Heart right ventricle (tissue), 16 donors: ENCODE data around the gene CT45A9. TPM values are rescaled to one million over a fixed set of nuclear protein-coding genes. Genes with fewer than 3 reads are reported as not detected.
"Not testable (repeated sequence)": the region's sequence is repeated elsewhere in the genome, so short reads cannot be mapped to it uniquely, and the experiment has no call there.

Experiments used
- ATAC-seq, 8 donors: fragments of 200-7000 bp; cut with Tn5 transposase; one replicate each; pipeline ENCODE4 v1.9.1; 2020; ENCODE audit warnings: mild to moderate bottlenecking in 8 of 8, moderate library complexity in 8 of 8, moderate number of reproducible peaks in 1 of 8
- DNase-seq, 2 donors: peaks; one replicate each; pipeline ENCODE4 v3.0.0-alpha.2; 2020
- H3K27ac ChIP-seq, 10 donors: fragments of 200-600 bp; sonication (generic) in 2 of 10; one replicate each; pipeline versions ENCODE4 v1.5.0 to v1.8.0; 2020 to 2022; ENCODE audit warnings: mild to moderate bottlenecking in 3 of 10
- H3K27me3 ChIP-seq, 7 donors: fragments of 200-600 bp; one replicate each; pipeline ENCODE4 v1.8.0; 2021 to 2022; ENCODE audit warnings: mild to moderate bottlenecking in 2 of 7
- H3K36me3 ChIP-seq, 9 donors: fragments of 200-600 bp; sonication (generic) in 1 of 9; one replicate each; pipeline versions ENCODE4 v1.5.0 to v1.8.0; 2020 to 2022; ENCODE audit warnings: mild to moderate bottlenecking in 2 of 9
- H3K4me1 ChIP-seq, 9 donors: fragments of 200-600 bp; sonication (generic) in 1 of 9; one replicate each; pipeline versions ENCODE4 v1.5.0 to v1.8.0; 2020 to 2022; ENCODE audit warnings: mild to moderate bottlenecking in 4 of 9
- H3K4me3 ChIP-seq, 10 donors: fragments of 200-600 bp; sonication (generic) in 2 of 10; one replicate each; pipeline versions ENCODE4 v1.5.0 to v1.8.0; 2020 to 2022; ENCODE audit warnings: mild to moderate bottlenecking in 7 of 10, moderate library complexity in 2 of 10
- H3K9me3 ChIP-seq, 11 donors: fragments of 200-600 bp in 10 of 11; sonication (generic) in 2 of 11; one replicate each; pipeline versions ENCODE4 v1.5.0 to v1.8.0; 2013 to 2022; ENCODE audit warnings: mild to moderate bottlenecking in 2 of 11, control low read depth in 1 of 11, moderate library complexity in 1 of 11
- CTCF ChIP-seq, 9 donors: fragments of 200-600 bp; sonication (generic) in 2 of 9; IDR thresholded peaks; one replicate each; pipeline versions ENCODE4 v1.5.0 to v1.8.0; 2021 to 2022; ENCODE audit warnings: antibody characterized with exemption in 9 of 9, mild to moderate bottlenecking in 5 of 9, moderate library complexity in 1 of 9
- WGBS, 2 donors: extraction: QIAGEN DNeasy Blood & Tissue Kit; methylation state at CpG; one replicate each; pipeline ENCODE4 v1.1.7; 2013; ENCODE audit warnings: inconsistent platforms in 1 of 2; 5-methylcytosine and 5-hydroxymethylcytosine counted together
- intact Hi-C, 10 donors: fragments of 100-400 bp; cut with DNase I; formaldehyde crosslinking; loops; one replicate each; pipeline versions ENCODE4 v1.11.1 to v1.14.2; 2022
- long read RNA-seq, 3 donors: library from polyadenylated mRNA; unstranded; transcript quantifications; one replicate each; pipeline ENCODE4 v2.0.0, GENCODE V29; 2020 to 2021
- polyA plus RNA-seq, 2 donors: library from polyadenylated mRNA; stranded (reverse); fragments of 200-250 nt; gene quantifications; one replicate each; pipeline ENCODE4 v1.2.3, GENCODE V29; 2013
- total RNA-seq, 10 donors: library from RNA; stranded (reverse); fragmentation: NEBNext Ultra II Directional in 3 of 10; extraction: Animal tissue kit (Norgen Biotek cat#: 25700) in 3 of 10; gene quantifications; one replicate each; pipeline versions ENCODE4 v1.2.1 to v1.2.4, GENCODE V29; 2021 to 2023
- donor health status: Arrhythmogenic right ventricular cardiomyopathy.
- donor health status: ischemic (EF 13 %, LVEDD 7.1; RV severe dilation, severe dysfunction).
- donor health status: healthy with polysubstance abuse.
- donor health status: DM: no; HTN: yes; CAD: no.
- donor health status: DM: no; HTN: no; CAD: no.
- donor health status: ischemic (EF 25% LVEDD 6.9; RV normal size, moderate dysfunction).
- donor health status: ischemic (EF 25% LVEDD 5.7; RV mildly dilated, moderate dysfunction).
- donor health status: healthy.
- donor health status: DM: yes; HTN: yes; CAD: no.
- donor health status: Ischemic cardiomyopathy.
- donor health status: ischemic (EF 35%, LVEDD 5.7; RV mildly dilated, moderate dysfunction).
- donor health status: nonischemic (EF 11% LVEDD 7.7; RV severe dilation, severe dysfunction).
- donor health status: DM: yes; HTN: yes; CAD: no.
- donor health status: PGD.
- donor health status: ischemic (EF 29% LVEDD 5.4; RV normal size, mild dysfunction).
- donor health status: nonischemic (EF 23%, LVEDD 6.1; RV moderate dilation, normal function).

The CT45A9 gene
- not detected for total RNA-seq
- polyA plus RNA-seq, result not detected
- long read RNA-seq, donor 1, result 0 reads
- long read RNA-seq, donor 2, result 0 reads
- long read RNA-seq, donor 3, result 0 reads

GRCh38 chrX:135871712-135872111 lies at the start of gene CT45A9:
Gene CT45A9, minus strand, starts transcription at chrX:135871812. Its CDS starts 3,751 bp downstream, at chrX:135868061.
- H3K27me3 ChIP-seq, DNase-seq, ATAC-seq, H3K36me3 ChIP-seq, H3K9me3 ChIP-seq, H3K27ac ChIP-seq, intact Hi-C loops, H3K4me3 ChIP-seq, H3K4me1 ChIP-seq: not testable (repeated sequence)
- no CpG with 5 or more reads among the region's 17 CpGs for WGBS, 2 donors

GRCh38 chrX:135920516-135920915 lies 48.9 kb upstream of the CT45A9 start:
- not testable (repeated sequence) for DNase-seq, H3K4me3 ChIP-seq, H3K4me1 ChIP-seq, ATAC-seq, H3K27ac ChIP-seq, H3K9me3 ChIP-seq, H3K36me3 ChIP-seq
- WGBS, 2 donors, result 63 to 82% methylated on average over 1 of the region's 1 CpG
- H3K27me3 ChIP-seq, result peaks cover 0 to 48% (median 0%) of the 10 kb centered on the region in 7 donors
- intact Hi-C loops, result loop anchor here in 1 of 10 donors (10.0 kb wide), 2 partner anchors 286 to 436 kb away; no protein-coding TSS in a partner anchor

- no peak for TF ChIP-seq CTCF (IDR thresholded peaks at IDR 0.05)
- H3K27ac ChIP-seq, result no peak overlapping the region
- 86% methylated on average over 5 of the region's 5 CpGs for WGBS, 2 donors
- peaks cover 0 to 59% (median 0%) of the 10 kb centered on the region in 7 donors for H3K27me3 ChIP-seq
- intact Hi-C loops, result no loop called here
- no peaks in the 10 kb centered on the region for H3K4me1 ChIP-seq
- no peaks in the 10 kb centered on the region for H3K9me3 ChIP-seq
- ATAC-seq, result no peak
- H3K4me3 ChIP-seq, result no peak overlapping the region
- DNase-seq, result no peak
- H3K36me3 ChIP-seq, result no peaks in the 10 kb centered on the region
Observed at GRCh38 chrX:135914404-135914803, 42.8 kb upstream of the CT45A9 start.

GRCh38 chrX:135910251-135910650 lies 38.6 kb upstream of the CT45A9 start:
- WGBS, 2 donors, result 81 to 82% methylated on average over 5 of the region's 5 CpGs
- no peaks in the 10 kb centered on the region for H3K9me3 ChIP-seq
- intact Hi-C loops, result no loop called here

GRCh38 chrX:135893294-135893817 lies 21.7 kb upstream of the CT45A9 start, which contains the start of the genes CT45A10 and SAGE1:
Gene CT45A10, minus strand, starts transcription at chrX:135893444. Its CDS starts 8,100 bp downstream, at chrX:135885344.
Gene SAGE1, plus strand, starts transcription at chrX:135893716. Its CDS starts 2,527 bp downstream, at chrX:135896243.
- Histone ChIP-seq H3K4me3 (no peak within 1 kb of the TSS), H3K27me3 (no peaks in the 10 kb centered on the region), H3K9me3 (peaks cover 0 to 7% (median 0%) of the 10 kb centered on the region in 11 donors), H3K27ac (no peak within 1 kb of the TSS), H3K36me3 (no peaks in the 10 kb centered on the region), H3K4me1 (no peaks in the 10 kb centered on the region)
- DNase-seq (no peak), ATAC-seq (no peak)
- intact Hi-C loops, result no loop called here
- 89% methylated on average over 22 of the region's 22 CpGs for WGBS, 2 donors
- TF ChIP-seq CTCF (IDR thresholded peaks at IDR 0.05), result no peak

More at GRCh38 chrX:135910251-135910650, 38.6 kb upstream of the CT45A9 start:
- Histone ChIP-seq H3K27ac (no peak overlapping the region), H3K4me3 (no peak overlapping the region), H3K4me1 (no peaks in the 10 kb centered on the region), H3K27me3 (peaks cover 0 to 32% (median 0%) of the 10 kb centered on the region in 7 donors), H3K36me3 (no peaks in the 10 kb centered on the region)
- TF ChIP-seq CTCF (IDR thresholded peaks at IDR 0.05), result no peak
- no peak for DNase-seq
- ATAC-seq, result no peak
